Endodermal cell (in vitro differentiated cells): Measurements from ENCODE around the gene FPR1. TPM values are rescaled to one million over a fixed set of nuclear protein-coding genes. Genes with fewer than 3 reads are reported as not detected.

Experiments
- DNase-seq: peaks from one replicate; pipeline ENCODE4 v3.0.0-alpha.2; 2017
- H3K27ac ChIP-seq: 2 replicates; pipeline ENCODE4 v1.5.1; 2013; ENCODE audit warnings: mild to moderate bottlenecking, low read depth, low read length, moderate library complexity
- H3K27me3 ChIP-seq: 2 replicates; pipeline ENCODE4 v1.6.1; 2013; ENCODE audit warnings: mild to moderate bottlenecking, low read length, moderate library complexity; ENCODE audit not compliant: insufficient read depth, control insufficient read depth, poor library complexity, severe bottlenecking
- H3K36me3 ChIP-seq: 2 replicates; pipeline ENCODE4 v1.7.0; 2013; ENCODE audit warnings: mild to moderate bottlenecking, low read length, moderate library complexity; ENCODE audit not compliant: control insufficient read depth, insufficient read depth
- H3K4me1 ChIP-seq: one replicate; pipeline ENCODE4 v1.7.0; 2013; ENCODE audit warnings: low read length; ENCODE audit not compliant: control insufficient read depth, insufficient read depth
- H3K4me3 ChIP-seq: 2 replicates; pipeline ENCODE4 v1.5.1; 2013; ENCODE audit warnings: mild to moderate bottlenecking, low read length, moderate library complexity
- H3K9ac ChIP-seq: 2 replicates; pipeline ENCODE4 v1.6.1; 2013; ENCODE audit warnings: mild to moderate bottlenecking, low read length, moderate library complexity; ENCODE audit not compliant: poor library complexity, severe bottlenecking; ENCODE audit errors: extremely low read depth
- H3K9me3 ChIP-seq: 2 replicates; pipeline ENCODE4 v1.6.1; 2013; ENCODE audit warnings: mild to moderate bottlenecking, low read length, moderate library complexity; ENCODE audit not compliant: control insufficient read depth
- H3K27ac Mint-ChIP-seq: 2 replicates; pipeline ENCODE4 v1.8.0; 2020; ENCODE audit warnings: mixed read lengths
- H3K27me3 Mint-ChIP-seq: 2 replicates; pipeline ENCODE4 v1.8.0; 2021; ENCODE audit warnings: mild to moderate bottlenecking, mixed read lengths; ENCODE audit not compliant: insufficient read depth
- H3K36me3 Mint-ChIP-seq: 2 replicates; pipeline ENCODE4 v1.8.0; 2020; ENCODE audit warnings: low read depth, mixed read lengths
- H3K4me1 Mint-ChIP-seq: 2 replicates; pipeline ENCODE4 v1.8.0; 2020; ENCODE audit warnings: mixed read lengths
- H3K4me3 Mint-ChIP-seq: 2 replicates; pipeline ENCODE4 v1.8.0; 2020; ENCODE audit warnings: mild to moderate bottlenecking, moderate library complexity, mixed read lengths
- H3K9me3 Mint-ChIP-seq: 2 replicates; pipeline ENCODE4 v1.8.0; 2020; ENCODE audit warnings: mild to moderate bottlenecking, mixed read lengths
- WGBS, 2 experiments: methylation state at CpG; one replicate each; pipeline versions ENCODE4 v1.1.5 to v1.1.7; 2013; ENCODE audit warnings: missing lambda C conversion rate in 2 of 2, mixed read lengths in 1 of 2; ENCODE audit not compliant: insufficient coverage in 1 of 2, insufficient read length in 1 of 2; 5-methylcytosine and 5-hydroxymethylcytosine counted together
- total RNA-seq, 2 donors: library from RNA; stranded (reverse); fragmentation: NEBNext Ultra II Directional in 1 of 2; extraction: Animal tissue kit (Norgen Biotek cat#: 25700) in 1 of 2; gene quantifications; 2 replicates in 1 of 2; 3 replicates in 1 of 2; pipeline ENCODE4 v1.2.1, GENCODE V29; 2021
- TF ChIP-seq, protein P1 (sequence below): fragments of 200-600 bp; sonication (generic); conservative IDR thresholded peaks from 2 replicates; pipeline ENCODE4 v1.5.0; 2021; ENCODE audit warnings: antibody characterized with exemption, mild to moderate bottlenecking

The FPR1 gene
- total RNA-seq, 2 donors from 2014 or later = not detected

DNA sequence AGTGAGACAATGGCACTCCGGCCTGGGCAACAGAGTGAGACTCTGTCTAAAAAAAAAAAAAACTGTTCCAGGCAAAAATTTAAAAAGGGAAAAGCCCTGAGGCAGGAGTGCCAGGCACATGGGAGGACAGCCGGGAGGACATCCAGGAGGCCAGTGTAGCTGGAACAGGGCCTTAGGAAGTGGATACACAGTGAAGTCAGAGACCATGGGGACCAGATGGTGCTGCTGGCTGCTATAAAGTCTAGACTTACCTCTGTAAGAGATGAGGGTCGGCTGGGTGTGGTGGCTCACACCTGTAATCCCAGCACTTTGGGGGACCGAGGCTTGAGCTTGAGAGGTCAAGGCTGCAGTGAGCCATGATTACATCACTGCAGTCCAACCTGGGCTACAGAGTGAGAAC lies 42.9 kb downstream of the FPR1 start:
- TF ChIP-seq, protein P1, sequence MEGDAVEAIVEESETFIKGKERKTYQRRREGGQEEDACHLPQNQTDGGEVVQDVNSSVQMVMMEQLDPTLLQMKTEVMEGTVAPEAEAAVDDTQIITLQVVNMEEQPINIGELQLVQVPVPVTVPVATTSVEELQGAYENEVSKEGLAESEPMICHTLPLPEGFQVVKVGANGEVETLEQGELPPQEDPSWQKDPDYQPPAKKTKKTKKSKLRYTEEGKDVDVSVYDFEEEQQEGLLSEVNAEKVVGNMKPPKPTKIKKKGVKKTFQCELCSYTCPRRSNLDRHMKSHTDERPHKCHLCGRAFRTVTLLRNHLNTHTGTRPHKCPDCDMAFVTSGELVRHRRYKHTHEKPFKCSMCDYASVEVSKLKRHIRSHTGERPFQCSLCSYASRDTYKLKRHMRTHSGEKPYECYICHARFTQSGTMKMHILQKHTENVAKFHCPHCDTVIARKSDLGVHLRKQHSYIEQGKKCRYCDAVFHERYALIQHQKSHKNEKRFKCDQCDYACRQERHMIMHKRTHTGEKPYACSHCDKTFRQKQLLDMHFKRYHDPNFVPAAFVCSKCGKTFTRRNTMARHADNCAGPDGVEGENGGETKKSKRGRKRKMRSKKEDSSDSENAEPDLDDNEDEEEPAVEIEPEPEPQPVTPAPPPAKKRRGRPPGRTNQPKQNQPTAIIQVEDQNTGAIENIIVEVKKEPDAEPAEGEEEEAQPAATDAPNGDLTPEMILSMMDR = no peak
- WGBS, 2 experiments = 92% methylated on average over 4 of the region's 4 CpGs
- H3K27ac ChIP-seq = no peak overlapping the region

DNA sequence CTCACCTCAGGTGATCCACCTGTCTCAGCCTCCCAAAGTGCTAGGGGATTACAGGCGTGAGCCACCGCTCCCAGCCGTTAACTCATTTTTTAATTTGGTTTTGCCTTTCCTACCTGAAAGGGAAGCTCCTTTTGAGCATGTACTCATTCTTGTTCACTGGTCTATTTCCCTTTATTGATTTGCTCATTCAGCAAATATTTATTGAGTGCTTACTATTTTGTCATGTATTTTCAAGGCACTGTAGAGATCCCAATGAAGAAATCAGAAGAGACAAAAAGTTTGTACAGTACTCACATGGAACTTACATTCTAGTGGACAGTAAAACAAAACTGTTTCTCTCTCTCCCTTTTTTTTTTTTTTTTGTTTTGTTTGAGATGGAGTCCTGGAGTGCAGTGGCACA lies 44.8 kb downstream of the FPR1 start:
- H3K9ac ChIP-seq = no peak overlapping the region
- no peak overlapping the region for H3K27ac ChIP-seq
- H3K4me1 ChIP-seq = no peaks in the 10 kb centered on the region
- H3K4me3 ChIP-seq = no peak overlapping the region
- Mint-ChIP-seq H3K36me3 (peaks cover 33% of the 10 kb centered on the region), H3K4me3 (no peak overlapping the region), H3K27me3 (peaks cover 22% of the 10 kb centered on the region), H3K27ac (no peak overlapping the region), H3K9me3 (no peaks in the 10 kb centered on the region), H3K4me1 (peaks cover 9% of the 10 kb centered on the region)
- TF ChIP-seq, protein P1 = no peak
- no peaks in the 10 kb centered on the region for H3K9me3 ChIP-seq
- 89 to 98% methylated on average over 3 of the region's 3 CpGs for WGBS, 2 experiments
- no peak for DNase-seq
- peaks cover 46% of the 10 kb centered on the region for H3K36me3 ChIP-seq
- H3K27me3 ChIP-seq = no peaks in the 10 kb centered on the region

More for the DNA sequence above, 42.9 kb downstream of the FPR1 start:
- no peaks in the 10 kb centered on the region for H3K9me3 Mint-ChIP-seq
- no peak for DNase-seq
- no peak overlapping the region for H3K4me3 Mint-ChIP-seq
- no peak overlapping the region for H3K27ac Mint-ChIP-seq
- peaks cover 33% of the 10 kb centered on the region for H3K36me3 ChIP-seq
- H3K9ac ChIP-seq = no peak overlapping the region
- no peaks in the 10 kb centered on the region for H3K9me3 ChIP-seq
- no peaks in the 10 kb centered on the region for H3K4me1 Mint-ChIP-seq
- no peaks in the 10 kb centered on the region for H3K4me1 ChIP-seq
- no peaks in the 10 kb centered on the region for H3K27me3 ChIP-seq
- H3K27me3 Mint-ChIP-seq = peaks cover 28% of the 10 kb centered on the region
- H3K4me3 ChIP-seq = no peak overlapping the region
- H3K36me3 Mint-ChIP-seq = peaks cover 30% of the 10 kb centered on the region

GRCh38 chr19:51706296-51706695 lies 45.4 kb downstream of the FPR1 start:
- Mint-ChIP-seq H3K27ac (no peak overlapping the region), H3K4me3 (peak overlapping the region; percentile 67), H3K36me3 (peaks cover 36% of the 10 kb centered on the region), H3K9me3 (no peaks in the 10 kb centered on the region), H3K4me1 (peaks cover 15% of the 10 kb centered on the region), H3K27me3 (peaks cover 17% of the 10 kb centered on the region)
- Histone ChIP-seq H3K27ac (no peak overlapping the region), H3K9me3 (no peaks in the 10 kb centered on the region), H3K36me3 (peaks cover 52% of the 10 kb centered on the region), H3K4me1 (no peaks in the 10 kb centered on the region), H3K9ac (no peak overlapping the region), H3K27me3 (no peaks in the 10 kb centered on the region), H3K4me3 (no peak overlapping the region)
- TF ChIP-seq, protein P1 = no peak
- 97% methylated on average over 4 of the region's 4 CpGs for WGBS, 2 experiments
- DNase-seq = no peak
